IMR-90 (cell line): ENCODE results near the gene SIK2. TPM values are rescaled to one million over a fixed set of nuclear protein-coding genes. Genes with fewer than 3 reads are reported as not detected.

Source experiments
- ATAC-seq: fragments of 200-7000 bp; cut with Tn5 transposase; 2 replicates; pipeline ENCODE4 v1.9.1; 2020; ENCODE audit warnings: low read depth, mild to moderate bottlenecking, moderate library complexity
- BruUV-seq: library from RNA; stranded (reverse); fragments of 400-500 nt; replicated peaks from 2 replicates; lab custom pipeline; 2021; lab: Mats Ljungman, UMichigan
- CTCF ChIA-PET: fragments of 300-600 bp; formaldehyde crosslinking; extraction: SDS; loops from one replicate; lab custom pipeline; 2021; ENCODE audit warnings: antibody characterized with exemption; lab: Yijun Ruan, JAX
- POLR2A ChIA-PET: fragments of 300-600 bp; sonication (Branson Sonifier 250); formaldehyde crosslinking; loops from one replicate; lab custom pipeline; 2022; ENCODE audit warnings: antibody characterized with exemption; ENCODE audit not compliant: unreplicated experiment; lab: Charles Lee
- DNase-seq: peaks from one replicate; pipeline ENCODE4 v3.0.0; 2013
- H2AFZ ChIP-seq: replicated peaks from 2 replicates; pipeline ENCODE3; 2013; ENCODE audit warnings: low read length, mild to moderate bottlenecking; ENCODE audit not compliant: poor library complexity
- H2AK5ac ChIP-seq: 2 replicates; pipeline ENCODE4 v1.6.1; 2013; ENCODE audit warnings: low read depth, low read length, inconsistent platforms
- H2AK9ac ChIP-seq: replicated peaks from 2 replicates; pipeline ENCODE3; 2013; ENCODE audit warnings: mild to moderate bottlenecking, low read depth, low read length, moderate library complexity; ENCODE audit not compliant: poor library complexity
- H2BK120ac ChIP-seq: 2 replicates; pipeline ENCODE4 v1.6.1; 2013; ENCODE audit warnings: low read depth, low read length, inconsistent platforms
- H2BK15ac ChIP-seq: 3 replicates; pipeline ENCODE4 v1.6.1; 2013; ENCODE audit warnings: low read depth, low read length, inconsistent platforms
- H2BK20ac ChIP-seq: 2 replicates; pipeline ENCODE4 v1.6.1; 2013; ENCODE audit warnings: low read depth, mild to moderate bottlenecking, inconsistent platforms, low read length, moderate library complexity
- H2BK5ac ChIP-seq: 2 replicates; pipeline ENCODE4 v1.6.1; 2013; ENCODE audit warnings: mild to moderate bottlenecking, low read depth, low read length, inconsistent platforms; ENCODE audit not compliant: poor library complexity, severe bottlenecking
- H3K14ac ChIP-seq: replicated peaks from 2 replicates; pipeline ENCODE4 v1.6.1; 2013; ENCODE audit warnings: low read depth, low read length, inconsistent platforms
- H3K18ac ChIP-seq: 2 replicates; pipeline ENCODE4 v1.6.1; 2013; ENCODE audit warnings: low read depth, low read length, control low read depth
- H3K23ac ChIP-seq: 2 replicates; pipeline ENCODE4 v1.6.1; 2013; ENCODE audit warnings: low read depth, low read length, inconsistent platforms
- H3K27ac ChIP-seq: 2 replicates; pipeline ENCODE4 v1.5.1; 2013; ENCODE audit warnings: mild to moderate bottlenecking, control low read depth, low read length; ENCODE audit not compliant: insufficient read depth
- H3K27me3 ChIP-seq: 2 replicates; pipeline ENCODE4 v1.6.1; 2013; ENCODE audit warnings: low read length; ENCODE audit not compliant: control insufficient read depth, insufficient read depth
- H3K36me3 ChIP-seq: 2 replicates; pipeline ENCODE4 v1.6.1; 2013; ENCODE audit warnings: low read length, mixed read lengths; ENCODE audit not compliant: control insufficient read depth, insufficient read depth
- H3K4ac ChIP-seq: 2 replicates; pipeline ENCODE4 v1.6.1; 2013; ENCODE audit warnings: low read depth, low read length, inconsistent platforms
- H3K4me1 ChIP-seq: 2 replicates; pipeline ENCODE4 v1.6.1; 2013; ENCODE audit warnings: low read length, mixed read lengths; ENCODE audit not compliant: control insufficient read depth, insufficient read depth
- H3K4me2 ChIP-seq: 2 replicates; pipeline ENCODE4 v1.6.1; 2013; ENCODE audit warnings: low read depth, mild to moderate bottlenecking, control low read depth, low read length, moderate library complexity
- H3K4me3 ChIP-seq: 2 replicates; pipeline ENCODE4 v1.5.1; 2013; ENCODE audit warnings: low read depth, mild to moderate bottlenecking, control low read depth, low read length, moderate library complexity; ENCODE audit not compliant: insufficient read depth
- H3K56ac ChIP-seq: 2 replicates; pipeline ENCODE4 v1.6.1; 2013; ENCODE audit warnings: low read length, inconsistent platforms; ENCODE audit not compliant: insufficient read depth; ENCODE audit errors: extremely low read depth
- H3K79me1 ChIP-seq, 2 experiments: 2 replicates each; pipeline ENCODE4 v1.6.1; 2013; ENCODE audit warnings: low read length in 2 of 2, inconsistent platforms in 1 of 2, low read depth in 1 of 2
- H3K9ac ChIP-seq: 2 replicates; pipeline ENCODE4 v1.6.1; 2013; ENCODE audit warnings: low read depth, low read length, control low read depth
- H3K9me1 ChIP-seq: 2 replicates; pipeline ENCODE4 v1.6.1; 2013; ENCODE audit warnings: low read length, inconsistent platforms; ENCODE audit not compliant: insufficient read depth
- H3K9me3 ChIP-seq: 2 replicates; pipeline ENCODE4 v1.6.1; 2013; ENCODE audit warnings: low read length; ENCODE audit not compliant: control insufficient read depth, insufficient read depth
- H4K20me1 ChIP-seq: 2 replicates; pipeline ENCODE4 v1.6.1; 2013; ENCODE audit warnings: low read length, inconsistent platforms; ENCODE audit not compliant: insufficient read depth
- H4K5ac ChIP-seq: 2 replicates; pipeline ENCODE4 v1.6.1; 2013; ENCODE audit warnings: mild to moderate bottlenecking, low read depth, low read length, control low read depth
- H4K8ac ChIP-seq, 2 experiments: 2 replicates each; pipeline ENCODE4 v1.6.1; 2013; ENCODE audit warnings: low read depth in 2 of 2, low read length in 2 of 2, control low read depth in 1 of 2, inconsistent platforms in 1 of 2
- H4K91ac ChIP-seq: 2 replicates; pipeline ENCODE4 v1.6.1; 2013; ENCODE audit warnings: low read depth, low read length, inconsistent platforms; ENCODE audit not compliant: insufficient read depth
- BHLHE40 ChIP-seq: fragments of 150-350 bp; IDR thresholded peaks from 2 replicates; pipeline ENCODE4 v1.6.1; 2016; ENCODE audit warnings: mild to moderate bottlenecking, low read depth, low read length
- CEBPB ChIP-seq: IDR thresholded peaks from 2 replicates; pipeline ENCODE4 v1.6.1; 2012; ENCODE audit warnings: low read depth, low read length, improper control_type of control experiment
- CHD1 ChIP-seq: IDR thresholded peaks from 2 replicates; pipeline ENCODE4 v1.6.1; 2012; ENCODE audit warnings: low read depth, low read length, improper control_type of control experiment
- MAFK ChIP-seq: IDR thresholded peaks from 2 replicates; pipeline ENCODE4 v1.6.1; 2012; ENCODE audit warnings: low read depth, low read length, improper control_type of control experiment
- MXI1 ChIP-seq: IDR thresholded peaks from 2 replicates; pipeline ENCODE4 v1.6.1; 2012; ENCODE audit warnings: low read depth, mild to moderate bottlenecking, low read length, moderate library complexity, borderline replicate concordance
- NFE2L2 ChIP-seq: fragments of 150-350 bp; IDR thresholded peaks from 2 replicates; pipeline ENCODE4 v1.6.1; 2016; ENCODE audit warnings: low read depth, mild to moderate bottlenecking, low read length
- RAD21 ChIP-seq: IDR thresholded peaks from 2 replicates; pipeline ENCODE4 v1.6.1; 2012; ENCODE audit warnings: low read length, improper control_type of control experiment
- SMC3 ChIP-seq: fragments of 150-350 bp; IDR thresholded peaks from 2 replicates; pipeline ENCODE4 v1.6.1; 2016; ENCODE audit warnings: low read depth, mild to moderate bottlenecking, antibody characterized with exemption, low read length, moderate library complexity
- WGBS, 2 experiments: methylation state at CpG; one replicate each; pipeline versions ENCODE4 v1.1.5 to v1.1.7; 2013; ENCODE audit warnings: missing lambda C conversion rate in 2 of 2; ENCODE audit not compliant: insufficient read length in 1 of 2; ENCODE audit errors: extremely low coverage in 2 of 2; 5-methylcytosine and 5-hydroxymethylcytosine counted together
- dilution Hi-C: fragments of 300-500 bp; cut with HindIII; formaldehyde crosslinking; loops from one replicate; pipeline ENCODE4 v1.14.3; 2018; ENCODE audit warnings: low sequenced_read_pairs; ENCODE audit not compliant: unreplicated experiment
- in situ Hi-C: fragments of 300-500 bp; cut with MboI; formaldehyde crosslinking; loops from 3 replicates; pipeline ENCODE4 v1.14.3; 2019; ENCODE audit warnings: low sequenced_read_pairs, inconsistent platforms, mixed read lengths
- intact Hi-C: fragments of 100-400 bp; cut with micrococcal nuclease; formaldehyde crosslinking; loops from 2 replicates; pipeline ENCODE4 v1.10.0; 2022
- polyA plus RNA-seq, 3 experiments: library from polyadenylated mRNA; depleted of rRNA; stranded (reverse); fragments of >200 nt; gene quantifications; 2 replicates each; pipeline ENCODE4 v1.2.3, GENCODE V29; 2012; ENCODE audit warnings: low replicate concordance in 1 of 3
- total RNA-seq: library from RNA; depleted of rRNA; stranded (reverse); fragments of >200 nt; gene quantifications from 2 replicates; pipeline ENCODE4 v1.2.3, GENCODE V29; 2012
- TF ChIP-seq, protein P1 (sequence below): fragments of 150-350 bp; IDR thresholded peaks from 2 replicates; pipeline ENCODE4 v1.6.1; 2017; ENCODE audit warnings: mild to moderate bottlenecking, antibody characterized with exemption, low read length, low read depth

Gene SIK2
- total and polyA plus RNA-seq, 2 of the 4 experiments (the other 2 are of a cell fraction), result 7.9 to 10.4 TPM

DNA sequence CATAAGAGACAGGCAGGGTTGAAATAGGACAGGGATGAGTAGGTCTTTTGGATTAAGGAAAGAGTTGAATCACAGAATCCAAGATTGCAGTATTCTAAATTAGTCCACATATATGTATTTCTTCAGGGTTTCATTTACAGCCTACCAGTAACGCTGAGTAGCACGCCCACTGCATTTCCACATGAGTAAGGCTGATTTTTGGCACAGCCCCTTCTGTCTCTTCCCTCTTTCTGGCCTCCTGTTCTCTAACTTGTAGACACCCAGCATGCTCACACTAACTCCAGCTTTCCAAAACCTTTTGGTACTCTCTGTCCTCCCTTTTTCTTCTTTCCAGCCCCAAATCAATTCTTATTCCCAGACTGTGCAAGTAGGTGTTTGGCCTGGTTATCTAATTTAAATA lies 3.7 kb upstream of the SIK2 start:
- Histone ChIP-seq H3K9ac (no peak overlapping the region), H2BK5ac (no peak overlapping the region), H3K36me3 (no peaks in the 10 kb centered on the region), H3K14ac (no peak overlapping the region), H3K27ac (no peak overlapping the region), H2AK5ac (no peak overlapping the region), H3K56ac (no peak overlapping the region), H3K18ac (no peak overlapping the region), H3K79me1 (peaks cover 0 to 5% of the 10 kb centered on the region in 2 experiments; a peak in 2 of 4 replicates), H3K9me3 (no peaks in the 10 kb centered on the region), H3K9me1 (no peaks in the 10 kb centered on the region), H3K4me2 (no peak overlapping the region), H3K27me3 (no peaks in the 10 kb centered on the region), H4K8ac (peak overlapping the region in 1 of 2 experiments; percentile 24; a peak in 1 of 4 replicates), H4K5ac (no peak overlapping the region), H2AFZ (no peak overlapping the region), H2BK20ac (no peak overlapping the region), H3K4me1 (no peaks in the 10 kb centered on the region), H3K4ac (no peak overlapping the region), H4K91ac (no peak overlapping the region), H2AK9ac (no peak overlapping the region), H3K4me3 (no peak overlapping the region), H4K20me1 (peaks cover 8% of the 10 kb centered on the region; the same call in 1 of the 2 replicates), H2BK15ac (no peak overlapping the region), H2BK120ac (no peak overlapping the region), H3K23ac (no peak overlapping the region)
- CTCF ChIA-PET, result interaction anchor here (1.9 kb wide), 1 partner anchor 11 kb away, joined by 9 read pairs; no protein-coding TSS in a partner anchor
- in situ Hi-C loops (loop anchor here (25.0 kb wide), 1 partner anchor 389 kb away; no protein-coding TSS in a partner anchor), intact Hi-C loops (loop anchor here (10.0 kb wide), 1 partner anchor 144 kb away; no protein-coding TSS in a partner anchor), dilution Hi-C loops (no loop called here)
- DNase-seq (peak; percentile 83), ATAC-seq (no peak)
- BruUV-seq, result no TSS peak
- POLR2A ChIA-PET, result no interaction called here
- TF ChIP-seq NFE2L2 (no peak), RAD21 (no peak), MAFK (peak; percentile 24; the same call in 1 of the 2 replicates), CEBPB (0 out of 2 replicates have a peak, but pooled peaks have one; percentile 18), CHD1 (no peak), BHLHE40 (no peak), SMC3 (no peak), MXI1 (0 out of 2 replicates have a peak, but pooled peaks have one; percentile 18)
- TF ChIP-seq, protein P1, sequence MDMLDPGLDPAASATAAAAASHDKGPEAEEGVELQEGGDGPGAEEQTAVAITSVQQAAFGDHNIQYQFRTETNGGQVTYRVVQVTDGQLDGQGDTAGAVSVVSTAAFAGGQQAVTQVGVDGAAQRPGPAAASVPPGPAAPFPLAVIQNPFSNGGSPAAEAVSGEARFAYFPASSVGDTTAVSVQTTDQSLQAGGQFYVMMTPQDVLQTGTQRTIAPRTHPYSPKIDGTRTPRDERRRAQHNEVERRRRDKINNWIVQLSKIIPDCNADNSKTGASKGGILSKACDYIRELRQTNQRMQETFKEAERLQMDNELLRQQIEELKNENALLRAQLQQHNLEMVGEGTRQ, result no peak
- no CpG with 5 or more reads among the region's 2 CpGs for WGBS, 2 experiments
